Glomerular endothelial cell (primary cell): Measurements from ENCODE around the gene RBFOX1. TPM values are rescaled to one million over a fixed set of nuclear protein-coding genes. Genes with fewer than 3 reads are reported as not detected.

ENCODE experiments used
- DNase-seq: peaks from one replicate; pipeline ENCODE4 v3.0.0-alpha.2; 2011; ENCODE audit warnings: low read depth, low spot score; ENCODE audit errors: extremely low read depth
- total RNA-seq: library from RNA; depleted of rRNA; stranded (reverse); fragments of >200 nt; gene quantifications from 2 replicates; pipeline ENCODE4 v1.2.3, GENCODE V29; 2015

RBFOX1 gene
- total RNA-seq, 1 donor from 2014 or later = not detected

DNA sequence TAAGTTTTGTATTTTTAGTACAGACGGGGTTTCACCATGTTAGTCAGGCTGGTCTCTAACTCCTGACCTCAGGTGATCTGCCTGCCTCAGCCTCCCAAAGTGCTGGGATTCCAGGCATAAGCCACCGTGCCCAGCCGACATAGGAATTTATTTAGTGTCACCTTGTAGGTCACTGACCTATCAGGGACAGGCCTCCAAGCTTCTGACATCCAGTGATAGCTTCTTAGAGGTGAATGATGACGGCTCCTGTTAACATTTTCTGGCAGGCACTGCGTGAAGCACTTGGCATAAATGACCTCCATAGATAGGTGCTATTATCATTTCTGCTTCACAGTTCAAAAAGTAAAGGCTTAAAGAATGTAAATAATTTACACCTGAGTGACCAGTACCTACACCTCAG is 71.6 kb downstream of the RBFOX1 start:
- no peak for DNase-seq

DNA sequence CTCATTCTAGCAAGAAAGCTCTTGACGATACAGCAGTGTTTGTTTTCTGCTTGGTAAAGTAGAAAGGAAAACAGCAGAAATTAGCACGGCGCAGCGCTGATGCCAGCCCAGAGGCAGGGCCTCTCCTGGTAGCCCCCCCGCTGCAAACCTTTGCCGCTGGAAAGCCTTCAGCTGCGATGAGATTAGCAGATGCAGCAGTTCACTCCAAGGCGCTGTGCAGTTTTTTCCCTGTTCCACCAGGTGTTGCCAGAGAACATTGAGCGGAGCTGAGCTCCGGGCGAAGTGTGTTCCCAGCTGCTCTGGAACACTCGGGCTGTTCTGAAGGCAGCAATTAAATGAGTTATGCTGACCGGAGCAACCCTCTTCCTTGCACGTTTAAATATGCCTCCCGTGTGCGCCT is 72.5 kb downstream of the RBFOX1 start:
- DNase-seq = no peak

DNA sequence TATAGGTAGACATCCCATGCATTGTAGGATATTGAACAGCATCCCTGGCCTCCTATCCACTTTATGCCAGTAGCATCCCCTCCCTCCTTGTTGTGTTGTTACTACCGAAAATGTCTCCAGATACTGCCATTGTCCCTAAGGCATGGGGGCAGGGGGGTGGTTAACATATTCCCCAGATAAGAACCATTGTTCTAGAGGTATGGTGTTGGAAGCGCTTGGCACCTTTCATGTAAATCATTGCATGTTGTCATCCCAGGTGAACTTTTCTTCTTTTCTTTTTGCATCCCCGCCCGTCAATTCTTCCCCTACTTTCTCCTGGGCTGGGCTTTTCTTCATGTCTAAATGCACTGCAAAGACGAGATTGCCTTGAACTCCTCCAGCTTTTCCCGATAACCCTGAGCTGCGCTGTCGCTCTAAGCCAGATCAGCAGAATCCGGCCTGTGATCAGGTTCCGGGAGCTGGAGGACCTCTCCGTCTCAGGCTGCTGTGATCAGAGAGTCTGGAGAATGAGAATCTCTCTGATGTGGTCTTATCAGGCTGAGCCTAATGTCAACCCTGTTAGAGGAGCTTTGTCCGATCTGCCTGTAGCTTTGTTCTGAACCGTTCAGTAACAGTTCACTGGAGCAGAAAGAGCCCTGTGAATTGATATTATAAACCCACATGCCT is 76.2 kb downstream of the RBFOX1 start:
- DNase-seq = no peak

DNA sequence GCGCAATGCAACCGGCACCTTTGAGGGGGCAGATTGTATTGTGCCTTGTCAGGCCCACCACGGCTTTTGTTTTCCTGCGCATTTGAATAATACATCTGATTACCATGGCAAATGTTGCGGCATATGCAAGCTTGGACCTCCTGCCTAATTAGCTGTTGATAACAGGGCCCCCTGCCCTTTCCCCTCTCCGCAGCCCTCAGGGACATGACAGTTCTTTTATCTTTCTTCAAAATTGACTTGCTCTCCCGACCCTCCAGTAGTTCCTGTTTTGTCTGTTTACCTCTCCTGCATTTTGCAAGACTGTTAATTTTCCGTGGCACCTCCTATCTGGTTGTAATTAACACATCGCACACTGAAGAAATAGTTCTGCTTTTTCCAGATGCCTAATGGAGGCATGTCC is 86.8 kb downstream of the RBFOX1 start:
- no peak for DNase-seq

DNA sequence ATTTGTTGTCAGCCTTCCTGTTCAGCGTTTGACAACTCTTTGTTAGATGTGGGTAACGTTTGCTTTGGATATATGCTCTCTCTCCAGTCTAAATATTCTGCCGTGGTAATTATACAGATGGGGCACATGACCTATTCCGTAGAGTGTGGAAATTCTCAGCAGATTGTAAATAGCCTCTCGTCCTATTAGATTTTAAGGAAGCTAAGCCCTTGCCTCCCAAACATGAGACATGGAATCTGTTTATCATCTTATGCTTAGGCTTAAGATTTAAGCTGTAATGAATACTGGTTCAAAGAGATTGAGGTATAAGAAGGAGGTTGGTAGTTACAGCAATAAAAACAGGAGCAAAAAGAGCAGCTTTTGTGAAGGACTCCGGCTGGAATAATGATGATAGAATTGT is 87.4 kb downstream of the RBFOX1 start:
- DNase-seq = no peak

DNA sequence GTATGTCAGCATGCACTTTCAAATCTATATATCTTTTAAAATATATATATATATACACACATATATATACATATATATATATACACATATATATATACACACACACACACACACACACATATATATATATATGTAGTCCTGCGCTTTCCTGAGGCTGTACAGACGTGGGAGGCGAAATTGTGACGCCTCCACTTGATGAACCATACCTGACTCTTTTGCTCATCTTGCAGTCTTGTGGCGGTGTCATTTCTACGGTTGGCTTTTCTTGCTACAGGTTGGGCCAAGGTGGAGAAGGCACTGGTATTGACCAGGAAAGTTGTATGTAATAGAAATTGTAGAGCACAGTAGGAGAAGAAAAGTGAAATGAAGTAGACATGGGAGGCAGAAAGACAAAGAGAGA is 88.2 kb downstream of the RBFOX1 start:
- no peak for DNase-seq

DNA sequence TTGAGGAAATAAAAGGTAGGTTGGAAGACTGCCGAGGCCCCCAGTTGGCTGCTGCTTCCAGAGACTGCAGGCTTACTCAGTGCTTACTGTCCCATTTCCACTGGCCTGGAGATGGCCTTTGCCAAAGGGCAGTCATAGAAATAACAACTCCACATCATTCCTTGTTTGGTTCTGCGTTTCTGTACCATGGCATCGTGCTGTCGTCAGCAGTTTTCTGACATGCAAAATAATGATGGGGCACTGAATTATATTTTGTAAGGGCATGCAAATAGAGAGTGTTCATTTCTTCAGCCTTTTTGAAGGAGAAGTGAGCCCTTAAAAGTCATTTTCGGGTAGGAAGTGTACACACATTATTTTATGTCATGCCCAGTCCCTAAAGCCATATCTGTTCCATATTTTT is 88.9 kb downstream of the RBFOX1 start:
- no peak for DNase-seq

DNA sequence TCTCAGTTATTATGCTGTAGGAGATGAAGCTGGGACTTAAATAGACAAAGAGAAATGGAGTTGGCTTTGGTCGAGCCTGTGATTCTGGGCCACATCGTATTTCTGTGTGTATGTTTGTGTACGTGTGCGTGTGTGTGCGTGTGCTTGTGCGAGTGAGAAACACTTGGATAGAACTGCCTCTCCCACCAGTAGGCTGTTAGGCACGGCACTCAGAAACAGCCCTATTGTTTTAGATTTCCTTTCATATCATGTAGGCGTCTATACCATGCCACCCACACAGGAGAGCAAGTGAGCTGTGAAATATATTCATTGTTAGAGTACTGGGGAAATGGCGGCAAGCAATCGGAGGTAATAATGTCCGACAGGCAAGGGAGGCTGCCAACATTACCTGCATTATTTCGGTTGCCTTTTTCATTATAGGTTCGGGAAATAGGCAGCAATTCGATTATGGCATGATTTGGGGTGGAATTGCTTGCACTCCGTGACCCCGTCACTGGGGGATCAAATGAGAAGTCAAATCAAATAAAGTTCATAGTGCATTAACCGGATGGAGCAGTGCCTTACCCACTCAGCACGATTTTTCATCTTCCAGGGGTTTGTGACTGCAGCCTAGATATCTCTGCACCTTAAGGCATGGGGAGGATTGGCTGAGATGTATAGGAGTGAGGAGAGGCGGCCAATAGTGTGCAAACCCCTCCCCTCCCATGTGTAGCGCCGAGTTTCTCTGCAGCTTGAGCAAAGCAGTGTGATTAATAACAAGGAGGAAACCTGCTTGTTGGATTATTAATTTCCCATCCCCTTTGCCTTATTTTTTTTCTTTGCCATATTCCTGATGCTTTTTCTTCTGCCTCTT is 89.6 kb downstream of the RBFOX1 start:
- no peak for DNase-seq

DNA sequence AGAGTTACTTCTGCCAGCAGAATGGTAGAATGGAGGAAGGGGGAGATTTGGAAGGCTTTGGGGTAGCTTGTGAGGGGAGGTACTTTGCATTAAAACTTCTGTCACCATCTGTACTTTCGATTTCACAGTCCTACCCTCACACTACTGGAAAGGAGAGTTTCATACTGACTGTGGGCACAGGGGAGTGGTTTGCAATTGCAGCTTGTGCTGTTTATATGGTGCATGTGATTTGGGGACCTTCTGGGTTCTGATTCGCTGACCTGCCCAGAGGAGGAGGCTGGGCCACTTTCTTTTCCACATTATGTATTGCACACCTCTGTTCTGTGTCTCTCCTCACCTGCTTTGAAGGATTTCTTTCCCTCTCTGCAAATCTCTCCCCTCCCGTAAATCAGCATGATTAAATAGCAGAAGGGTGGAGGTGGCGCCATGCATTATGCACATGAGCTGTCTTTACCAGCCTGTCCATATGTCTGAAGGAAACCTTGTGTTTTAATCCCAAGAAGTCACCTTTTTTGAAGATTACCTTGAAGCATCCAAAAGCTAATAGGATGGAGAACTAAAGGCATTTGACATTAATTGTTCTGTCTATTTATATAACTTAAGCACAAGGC is 90.9 kb downstream of the RBFOX1 start:
- no peak for DNase-seq

DNA sequence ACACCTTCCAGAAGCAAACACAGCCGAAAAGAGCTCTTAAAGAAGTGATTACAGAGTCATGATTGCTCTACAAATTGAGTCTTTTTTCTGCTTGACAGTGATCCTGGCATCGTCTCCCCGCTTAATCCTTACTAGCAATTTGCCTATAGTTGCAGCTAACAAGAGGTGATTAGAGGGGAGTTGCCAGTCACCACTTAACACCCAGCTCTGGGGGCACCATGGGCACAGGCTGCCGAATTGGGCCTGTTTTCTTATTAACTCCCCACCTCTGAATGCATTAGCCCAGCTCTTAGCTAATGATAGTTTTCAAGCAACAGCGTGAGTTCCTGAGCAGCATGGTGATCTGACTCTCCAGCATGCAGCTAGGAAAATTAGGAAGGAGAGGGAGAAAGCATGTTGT is 93.5 kb downstream of the RBFOX1 start:
- DNase-seq = no peak

DNA sequence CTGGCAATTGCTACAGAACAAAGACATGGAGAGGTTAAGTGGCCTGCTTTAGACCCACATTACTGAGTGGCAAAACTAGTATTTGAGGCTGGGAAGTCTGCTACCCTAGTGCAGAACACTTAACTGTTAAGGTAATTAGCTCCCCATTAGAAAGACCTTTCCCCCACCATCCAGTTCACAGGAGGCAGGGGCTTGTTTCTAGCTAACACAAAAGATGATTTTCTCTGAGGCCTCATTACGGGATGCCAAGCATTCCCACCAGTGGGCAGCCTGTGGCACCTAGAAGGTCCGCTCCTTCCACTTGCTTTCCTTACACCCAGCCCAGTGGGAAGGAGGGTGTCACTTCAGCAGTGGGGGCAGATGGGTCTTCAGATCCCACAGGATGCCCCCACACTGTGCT is 99.1 kb downstream of the RBFOX1 start:
- DNase-seq = no peak

DNA sequence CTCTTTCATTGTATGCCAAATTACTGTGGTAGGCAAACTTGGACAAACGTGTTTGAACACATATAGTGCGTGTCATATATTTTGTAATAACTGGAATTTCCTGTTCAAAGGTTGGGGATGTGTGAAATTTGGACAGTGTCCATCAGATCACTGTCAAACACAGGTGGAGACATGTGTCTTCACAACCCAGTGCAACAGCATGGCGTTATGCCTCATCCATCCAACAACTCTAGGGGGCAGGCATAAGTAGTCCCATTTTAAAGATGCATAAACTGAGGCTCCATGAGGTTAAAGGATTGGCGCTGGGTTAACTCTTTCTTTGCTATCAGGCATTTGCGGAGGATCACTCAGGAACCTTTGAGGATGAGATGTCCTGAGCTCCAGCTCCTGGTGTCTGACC is 103.7 kb downstream of the RBFOX1 start:
- DNase-seq = no peak

DNA sequence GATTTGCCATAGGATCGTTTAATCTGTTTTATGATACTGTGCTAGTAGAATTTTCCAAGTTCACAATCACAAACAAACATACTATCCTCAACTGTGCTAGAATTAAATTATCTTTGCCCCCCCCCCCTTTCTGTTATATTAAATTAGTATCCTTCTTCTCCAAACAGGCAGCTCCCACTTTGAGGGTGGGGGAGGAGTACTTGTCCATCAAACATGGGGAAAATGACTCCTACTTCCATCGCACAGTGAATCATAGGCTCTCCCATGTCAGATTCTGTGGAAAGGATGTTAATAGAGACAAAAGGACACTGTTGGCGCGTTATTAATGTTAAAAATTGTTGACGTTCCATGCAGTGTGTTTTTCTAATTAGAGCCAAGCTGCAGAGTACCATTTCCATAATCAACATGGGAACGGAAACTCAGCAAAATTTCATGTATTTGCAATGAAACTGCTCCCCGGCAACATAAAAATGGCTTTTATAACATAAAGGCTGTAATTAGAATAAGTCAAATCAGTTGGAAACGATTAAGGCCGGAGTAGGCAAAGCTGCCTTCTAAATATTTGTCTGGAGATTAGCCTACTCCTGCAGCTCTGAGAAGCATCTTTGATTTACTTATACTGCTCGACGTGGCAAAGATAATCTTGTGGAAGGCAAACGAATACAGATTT is 104.6 kb downstream of the RBFOX1 start:
- DNase-seq = no peak

DNA sequence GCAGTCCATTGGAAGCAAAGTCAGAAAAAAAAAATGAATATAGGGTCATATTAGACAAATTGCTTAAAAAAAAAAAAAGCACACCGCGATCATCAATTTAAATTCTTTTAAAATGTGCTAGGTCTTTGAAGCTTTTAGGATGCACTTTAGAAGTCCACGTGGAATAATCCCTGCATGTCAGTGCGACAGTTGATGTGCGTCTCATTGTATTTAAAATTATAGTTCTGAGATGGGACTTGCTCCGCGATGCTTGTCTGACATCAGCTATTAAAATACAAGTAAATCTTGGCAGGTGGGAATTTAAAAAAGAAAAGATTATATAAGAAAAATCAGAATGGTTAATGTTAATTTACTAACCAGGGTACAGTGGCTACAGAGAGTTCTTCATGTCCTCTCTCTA is 105.2 kb downstream of the RBFOX1 start:
- no peak for DNase-seq

DNA sequence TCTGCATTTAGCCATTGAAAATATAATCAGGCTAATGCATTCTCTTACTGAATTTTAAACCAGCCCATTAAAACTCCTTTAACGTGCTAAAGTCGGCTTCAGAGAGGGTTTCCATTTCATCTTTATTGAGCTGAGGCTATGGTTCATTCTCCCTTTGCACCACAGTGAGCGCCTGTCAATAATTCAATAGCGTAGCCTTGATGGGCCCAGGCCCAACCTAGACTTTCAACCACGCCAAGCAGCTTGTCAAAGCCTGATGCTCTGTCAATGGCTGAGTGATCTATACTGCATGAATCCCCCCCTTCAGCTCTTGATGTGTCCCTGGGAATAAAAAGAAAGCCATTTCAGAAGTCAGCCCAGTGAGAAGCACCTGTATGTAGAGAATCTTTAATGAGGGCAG is 106.0 kb downstream of the RBFOX1 start:
- no peak for DNase-seq

DNA sequence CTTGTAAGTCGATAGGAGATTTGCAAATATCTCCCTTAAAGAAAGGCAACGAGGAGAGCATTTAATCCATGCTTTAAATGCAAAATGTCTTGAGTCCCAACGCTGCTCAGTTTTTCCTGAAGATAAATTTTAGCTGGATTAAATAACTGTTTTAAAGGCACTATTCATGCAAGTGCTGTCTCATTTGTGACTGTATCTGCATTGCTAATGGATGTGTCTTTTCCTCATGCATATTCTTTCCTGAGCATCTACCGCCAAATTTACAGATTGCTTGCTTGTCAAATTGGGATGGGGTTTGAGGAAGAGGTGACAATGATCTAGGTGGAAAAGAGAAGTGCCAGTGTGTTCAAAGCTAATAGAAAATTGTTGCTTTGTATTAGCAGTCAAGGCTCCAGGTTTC is 106.9 kb downstream of the RBFOX1 start:
- no peak for DNase-seq

DNA sequence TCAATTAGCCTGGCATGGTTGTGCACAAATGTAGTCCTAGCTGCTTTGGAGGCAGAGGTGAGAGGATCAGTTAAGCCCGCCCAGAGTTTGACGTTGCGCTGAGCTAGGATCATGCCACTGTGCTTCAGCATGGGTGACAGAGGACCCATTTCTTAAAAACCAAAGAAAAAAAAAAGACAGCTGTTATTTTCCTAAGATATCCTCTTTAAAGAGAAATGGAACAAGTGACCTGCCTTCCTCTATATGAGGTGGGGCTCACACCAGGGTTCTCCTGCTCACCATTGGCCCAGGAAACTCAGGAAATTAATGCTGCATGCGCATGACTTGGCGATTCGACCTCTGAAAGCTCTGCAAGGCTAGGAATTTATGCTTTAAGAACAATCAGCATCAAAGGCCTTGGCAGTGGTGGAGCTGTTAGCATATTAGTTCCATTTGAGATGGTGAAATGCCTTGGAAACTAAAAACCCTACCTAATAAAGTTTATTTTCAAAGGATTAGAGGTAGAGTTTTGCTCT is 108.3 kb downstream of the RBFOX1 start:
- DNase-seq = no peak

DNA sequence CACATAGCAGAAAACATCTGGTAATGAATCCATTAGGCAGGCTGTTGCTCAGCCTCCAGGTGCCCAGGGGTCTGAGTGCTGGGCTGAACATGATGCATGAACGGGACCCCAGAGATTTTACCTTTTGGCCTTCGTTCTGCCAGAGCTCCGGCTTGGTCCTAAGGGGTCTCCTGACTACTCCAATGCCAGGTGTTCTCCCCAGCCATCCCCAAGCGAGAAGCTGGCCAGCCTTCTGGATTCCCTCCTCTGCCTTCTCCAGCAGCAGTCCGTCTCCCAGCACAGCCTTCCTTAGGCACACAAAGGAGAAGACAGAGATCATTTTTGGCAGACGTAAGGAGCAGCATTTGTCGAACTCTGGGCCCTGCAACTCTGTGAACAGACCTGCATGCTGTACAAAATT is 109.4 kb downstream of the RBFOX1 start:
- no peak for DNase-seq

DNA sequence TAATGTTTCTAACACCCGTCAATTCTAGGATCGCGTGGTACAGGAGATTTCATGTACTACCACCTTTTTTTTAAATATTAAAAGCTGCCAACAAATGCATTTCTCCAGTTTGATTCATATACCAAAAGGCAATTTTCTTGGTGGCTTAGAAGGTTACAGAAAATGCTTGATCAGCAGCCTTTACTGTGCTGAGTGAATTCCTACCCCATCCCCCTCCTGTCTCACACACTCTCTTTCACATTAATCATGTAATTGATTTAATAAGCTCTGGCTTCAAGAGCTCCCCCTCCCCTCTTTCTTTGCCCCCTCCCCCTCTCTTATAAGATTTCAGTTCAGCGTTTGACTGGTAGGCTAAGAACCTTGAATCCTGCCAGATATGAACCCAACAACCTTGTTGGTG is 110.5 kb downstream of the RBFOX1 start:
- no peak for DNase-seq

DNA sequence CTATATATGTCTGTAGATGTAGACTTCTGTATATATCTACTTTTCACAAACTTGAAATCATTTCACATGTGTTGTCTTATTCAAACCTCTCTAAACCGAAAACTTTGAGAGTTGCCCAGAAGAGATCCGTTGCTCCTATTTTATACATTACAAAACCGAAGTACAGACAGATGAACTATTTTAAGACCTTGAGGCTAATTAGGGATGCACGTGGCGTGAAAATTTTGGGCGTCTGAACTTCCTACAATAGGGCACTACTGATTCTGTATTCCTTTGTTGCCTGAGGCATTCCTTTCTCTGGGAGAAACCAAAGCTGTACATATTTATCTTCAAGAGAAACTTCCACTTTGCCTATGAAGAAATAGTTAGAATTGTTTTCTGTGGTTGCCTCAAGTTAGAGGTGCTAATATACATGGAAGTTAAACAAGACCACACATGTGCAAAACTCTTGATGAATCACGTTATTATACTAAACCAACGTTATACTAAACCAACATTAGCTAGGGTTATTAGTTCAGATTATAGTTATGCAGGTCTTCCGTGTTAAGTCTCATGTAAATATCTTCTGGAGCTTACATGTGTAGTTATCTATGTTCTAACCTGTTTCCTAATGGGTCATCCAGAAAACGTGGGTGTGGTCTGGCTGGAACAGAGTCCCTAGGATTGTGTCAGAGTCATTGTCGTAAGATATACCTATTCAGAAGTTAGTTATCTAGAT is 111.2 kb downstream of the RBFOX1 start:
- no peak for DNase-seq

DNA sequence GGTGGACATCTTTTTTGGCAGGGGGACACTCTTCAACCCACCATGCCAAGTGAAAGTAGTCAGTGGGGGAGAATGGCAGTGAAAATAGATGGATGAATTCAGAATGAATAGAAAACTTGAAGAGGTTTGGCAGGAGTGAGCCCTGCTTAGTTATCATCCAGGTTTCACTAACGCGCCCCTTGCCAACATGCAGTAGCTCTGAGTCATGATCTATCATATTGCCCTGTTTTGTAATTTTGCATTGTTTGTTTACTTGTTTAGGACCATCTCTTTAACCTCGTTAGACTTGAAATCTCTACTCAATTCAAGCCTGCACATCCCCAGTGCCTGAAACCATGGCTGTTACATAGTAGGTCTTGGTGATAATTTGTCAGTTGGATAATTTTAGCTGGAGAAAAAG is 116.7 kb downstream of the RBFOX1 start:
- DNase-seq = no peak
